Measurements from ENCODE around the gene PAIP2.
A peak's percentile ranks its signal among the peaks of the same experiment; 100 is the strongest.

The PAIP2 gene

DNA sequence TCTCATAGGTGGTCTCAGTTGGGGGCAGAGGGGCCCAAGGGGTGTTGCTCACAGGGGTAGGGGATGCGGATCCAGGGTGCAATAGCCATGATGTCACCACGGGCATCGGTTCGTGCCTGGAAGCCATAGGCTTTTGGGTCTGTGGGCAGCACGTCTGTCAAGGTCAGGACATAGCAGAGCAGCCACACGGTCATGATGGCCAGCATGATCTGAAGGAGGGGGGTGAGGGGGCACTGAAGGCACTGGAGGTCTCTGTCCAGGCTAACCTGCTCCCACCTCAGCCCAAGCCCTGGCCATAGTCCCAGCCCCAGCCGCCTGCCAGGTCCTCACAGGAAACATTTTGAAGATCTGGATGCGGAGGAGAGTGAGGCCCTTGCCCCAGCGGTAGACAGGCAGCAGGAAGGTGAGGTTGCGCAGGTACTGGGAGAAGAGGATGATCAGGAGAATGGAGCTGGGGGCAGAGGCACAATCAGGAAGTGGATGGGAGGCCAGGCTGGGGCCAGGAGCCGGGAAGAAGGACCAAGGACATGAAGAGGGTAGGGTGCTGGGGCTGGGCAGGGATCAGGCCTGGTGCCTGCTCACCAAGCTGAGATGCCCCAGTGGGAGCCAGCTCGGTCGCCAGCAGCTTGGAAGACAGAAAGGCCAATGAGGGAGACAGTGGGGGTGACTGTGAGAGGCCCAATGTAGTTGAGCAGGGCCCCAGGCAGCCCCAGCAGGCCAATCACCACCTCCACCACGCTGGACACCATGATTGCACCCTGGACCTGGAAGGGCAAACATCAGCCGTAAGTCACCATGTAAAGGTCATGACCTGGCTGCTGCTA is 38.2 kb downstream of the PAIP2 start:
- no peak for TF ChIP-seq CTCF (IDR thresholded peaks at IDR 0.05; ENCODE audit: low read depth, low read length)
- TF ChIP-seq POLR2A (IDR thresholded peaks at IDR 0.05; ENCODE audit: extremely low read depth, insufficient read length), result no peak
- no peak for TF ChIP-seq MAX (IDR thresholded peaks at IDR 0.05; ENCODE audit: low read depth, low read length)
- TF ChIP-seq MYC (IDR thresholded peaks at IDR 0.05; ENCODE audit: low read depth, low read length), result no peak
- H3K4me3 ChIP-seq (ENCODE audit: low read depth, low read length), result no peak overlapping the region
- no peak for DNase-seq (ENCODE audit: low read depth)

DNA sequence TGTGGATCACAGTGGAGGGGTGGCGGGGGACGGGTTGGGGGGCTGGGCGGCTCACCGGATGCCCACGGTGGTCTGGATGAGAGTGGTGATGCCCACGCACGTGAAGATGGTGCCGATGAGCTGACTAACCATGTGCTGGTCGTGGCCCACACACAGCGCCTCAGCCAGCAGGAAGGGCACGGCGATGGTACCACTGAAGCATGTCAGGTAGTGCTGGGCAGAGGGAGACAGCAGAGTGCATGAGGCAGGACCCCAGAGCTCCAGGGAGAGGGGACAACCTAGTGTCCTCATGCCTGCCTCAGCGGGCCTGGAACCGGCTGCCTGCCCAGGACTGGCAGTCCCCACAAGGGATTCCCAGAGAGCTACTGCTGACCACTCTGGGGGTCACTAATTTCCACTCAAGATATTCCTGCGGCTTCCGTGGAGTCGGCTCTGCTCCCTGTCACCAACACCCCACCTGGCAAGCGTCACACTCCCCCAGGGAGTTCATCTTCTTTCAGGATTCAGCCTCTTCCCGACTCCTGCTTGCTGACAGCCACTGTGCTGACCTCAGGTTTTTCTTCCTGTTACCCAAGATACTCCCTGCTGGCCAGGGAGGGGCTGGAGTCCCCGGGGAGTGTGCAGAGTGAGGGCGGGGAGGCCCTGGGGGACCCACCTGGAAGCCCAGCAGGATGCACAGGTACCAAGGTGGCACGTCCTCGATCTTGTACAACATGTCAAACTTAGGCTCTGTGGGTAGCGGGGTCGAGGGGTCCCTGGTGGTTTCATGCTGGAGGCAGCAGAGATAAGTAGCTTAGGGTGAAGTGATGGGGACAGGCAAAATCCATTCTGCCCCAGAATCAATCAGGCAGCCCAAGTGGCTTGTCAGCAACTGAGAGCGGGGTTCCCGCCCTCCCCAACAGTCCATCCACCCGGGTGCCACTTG is 40.4 kb downstream of the PAIP2 start:
- no peak for DNase-seq (ENCODE audit: low read depth)
- no peak overlapping the region for H3K4me3 ChIP-seq (ENCODE audit: low read depth, low read length)
- TF ChIP-seq MAX (IDR thresholded peaks at IDR 0.05; ENCODE audit: low read depth, low read length), result no peak
- no peak for TF ChIP-seq CTCF (IDR thresholded peaks at IDR 0.05; ENCODE audit: low read depth, low read length)

DNA sequence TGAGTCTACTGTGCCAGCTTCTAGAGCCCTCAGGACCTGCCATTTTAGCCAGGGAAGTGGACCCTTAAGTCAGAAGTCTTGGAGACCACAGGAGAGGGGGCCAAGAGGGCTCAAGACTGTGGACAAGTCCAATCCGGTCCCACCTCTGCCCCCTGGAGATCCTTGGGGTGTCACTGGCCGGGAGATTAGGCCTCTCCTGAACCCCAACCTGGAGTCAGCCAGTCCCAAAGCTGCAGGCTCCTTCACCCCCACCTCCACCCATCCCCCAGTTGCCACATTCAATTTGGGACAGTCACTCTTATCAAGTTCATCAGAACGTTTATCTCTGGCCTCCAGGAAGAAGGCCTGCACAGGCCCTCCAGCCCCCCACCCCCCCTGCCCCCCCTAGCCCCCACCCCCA is 41.2 kb downstream of the PAIP2 start:
- no peak for DNase-seq (ENCODE audit: low read depth)
- TF ChIP-seq MAX (IDR thresholded peaks at IDR 0.05; ENCODE audit: low read depth, low read length), result no peak
- no peak for TF ChIP-seq CTCF (IDR thresholded peaks at IDR 0.05; ENCODE audit: low read depth, low read length)
- no peak for TF ChIP-seq MYC (IDR thresholded peaks at IDR 0.05; ENCODE audit: low read depth, low read length)
- TF ChIP-seq POLR2A (IDR thresholded peaks at IDR 0.05; ENCODE audit: extremely low read depth, insufficient read length), result no peak
- no peak overlapping the region for H3K4me3 ChIP-seq (ENCODE audit: low read depth, low read length)

GRCh38 chr5:139383275-139383992 is 41.8 kb downstream of the PAIP2 start, which contains the start of gene SLC23A1:
TSS of gene SLC23A1 (minus strand) at chr5:139383297. CDS start at chr5:139383253, 44 bp downstream.
- H3K4me3 ChIP-seq (ENCODE audit: low read depth, low read length), result no peak within 1 kb of the TSS
- no peak for TF ChIP-seq POLR2A (IDR thresholded peaks at IDR 0.05; ENCODE audit: extremely low read depth, insufficient read length)
- 0 out of 2 replicates have a peak, but pooled peaks have one; percentile 14 for TF ChIP-seq MAX (IDR thresholded peaks at IDR 0.05; ENCODE audit: low read depth, low read length)
- DNase-seq (ENCODE audit: low read depth), result peak; percentile 56

DNA sequence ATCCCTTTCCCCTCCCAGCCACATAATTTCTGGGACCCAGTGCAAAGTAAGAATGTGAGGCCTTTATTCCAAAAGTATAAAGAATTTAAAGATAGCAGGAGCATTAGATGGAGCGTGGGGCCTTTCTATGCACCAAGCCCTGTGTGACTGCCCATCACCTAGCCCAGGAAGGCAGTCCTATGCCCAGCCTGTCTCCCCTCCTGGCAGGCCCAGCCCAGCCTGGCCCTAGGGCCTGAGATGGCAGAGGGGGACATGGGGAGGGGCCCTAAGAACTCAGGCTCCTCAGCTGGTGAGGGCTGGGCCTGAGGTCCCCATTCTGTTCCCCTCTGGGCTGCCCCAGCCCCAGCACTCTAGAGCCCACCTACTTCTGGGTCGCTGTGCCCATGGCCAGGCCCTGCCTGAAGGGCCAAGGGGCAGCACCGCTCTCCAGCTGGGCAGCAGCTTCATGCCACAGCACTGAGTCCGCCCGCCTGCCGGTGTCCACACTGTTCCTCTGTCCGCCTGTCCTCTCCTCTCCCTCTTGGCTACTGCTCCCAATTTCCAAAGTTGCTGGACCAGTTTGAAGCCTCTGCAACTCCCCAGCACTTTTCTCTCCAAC is 42.4 kb downstream of the PAIP2 start:
- no peak overlapping the region for H3K4me3 ChIP-seq (ENCODE audit: low read depth, low read length)
- TF ChIP-seq MYC (IDR thresholded peaks at IDR 0.05; ENCODE audit: low read depth, low read length) (no peak), MAX (IDR thresholded peaks at IDR 0.05; ENCODE audit: low read depth, low read length) (no peak), POLR2A (IDR thresholded peaks at IDR 0.05; ENCODE audit: extremely low read depth, insufficient read length) (no peak), CTCF (IDR thresholded peaks at IDR 0.05; ENCODE audit: low read depth, low read length) (no peak)

More for the DNA sequence above, 42.4 kb downstream of the PAIP2 start:
- DNase-seq (ENCODE audit: low read depth), result no peak
